GM20431 (cell line): Measurements from ENCODE around the gene FLT1.

Experiments
- in situ Hi-C: fragments of 300-500 bp; cut with MseI, MboI; formaldehyde crosslinking; loops from one replicate; pipeline ENCODE4 v1.15.0; 2020; ENCODE audit warnings: low sequenced_read_pairs; ENCODE audit not compliant: unreplicated experiment

The FLT1 gene

GRCh38 chr13:28301839-28302238 is 193.1 kb downstream of the FLT1 start:
- in situ Hi-C loops = loop anchor here (25.0 kb wide), 2 partner anchors 335 to 485 kb away; no protein-coding TSS in a partner anchor

- in situ Hi-C loops = loop anchor here (25.0 kb wide), 2 partner anchors 337 to 487 kb away; no protein-coding TSS in a partner anchor
These were observed 195.0 kb downstream of the FLT1 start for GRCh38 chr13:28299916-28300315.

GRCh38 chr13:28297341-28297740 is 197.6 kb downstream of the FLT1 start:
- in situ Hi-C loops = no loop called here

- in situ Hi-C loops = no loop called here
These were observed 208.7 kb downstream of the FLT1 start for GRCh38 chr13:28286263-28286662.

- in situ Hi-C loops = no loop called here
These were observed 211.3 kb downstream of the FLT1 start for GRCh38 chr13:28283600-28283999.

- in situ Hi-C loops = no loop called here
These were observed 212.5 kb downstream of the FLT1 start for GRCh38 chr13:28282451-28282850.

GRCh38 chr13:28273919-28274318 is 221.0 kb downstream of the FLT1 start:
- in situ Hi-C loops = no loop called here

- in situ Hi-C loops = no loop called here
These were observed 223.7 kb downstream of the FLT1 start for GRCh38 chr13:28271056-28271840.

GRCh38 chr13:28268800-28269223 is 226.1 kb downstream of the FLT1 start:
- in situ Hi-C loops = no loop called here

- in situ Hi-C loops = no loop called here
These were observed 227.4 kb downstream of the FLT1 start for GRCh38 chr13:28267497-28267896.

GRCh38 chr13:28258417-28258816 is 236.5 kb downstream of the FLT1 start:
- in situ Hi-C loops = no loop called here

- in situ Hi-C loops = no loop called here
These were observed 237.6 kb downstream of the FLT1 start for GRCh38 chr13:28257305-28257704.

- in situ Hi-C loops = no loop called here
These were observed 242.4 kb downstream of the FLT1 start for GRCh38 chr13:28252547-28252946.

GRCh38 chr13:28251466-28251865 is 243.5 kb downstream of the FLT1 start:
- in situ Hi-C loops = no loop called here

- in situ Hi-C loops = no loop called here
These were observed 244.4 kb downstream of the FLT1 start for GRCh38 chr13:28250542-28250941.
